Neural cell (in vitro differentiated cells): ENCODE data around the gene FNDC7. TPM values are rescaled to one million over a fixed set of nuclear protein-coding genes. Genes with fewer than 3 reads are reported as not detected.

Experiments used
- H2AFZ ChIP-seq: fragments of 200-600, 300-800 bp; sonication (generic), shearing (Covaris generic); 2 replicates; pipeline ENCODE4 v1.6.0; 2014; ENCODE audit warnings: low read depth, mild to moderate bottlenecking, antibody characterized with exemption, low read length, moderate library complexity
- H3F3A ChIP-seq: fragments of 200-600 bp; shearing (Covaris generic); 2 replicates; pipeline ENCODE4 v1.6.1; 2016; ENCODE audit warnings: mild to moderate bottlenecking, moderate library complexity, mixed read lengths, antibody characterized with exemption, low read length; ENCODE audit not compliant: insufficient read depth, poor library complexity, severe bottlenecking
- H3K27ac ChIP-seq: fragments of 200-600, 300-800 bp; sonication (generic), shearing (Covaris generic); 2 replicates; pipeline ENCODE4 v1.5.1; 2014; ENCODE audit warnings: mild to moderate bottlenecking, low read length, moderate library complexity
- H3K27me3 ChIP-seq: fragments of 300-800, 200-600 bp; sonication (generic), shearing (Covaris generic); 2 replicates; pipeline ENCODE4 v1.6.0; 2014; ENCODE audit warnings: mild to moderate bottlenecking, low read depth, low read length, moderate library complexity; ENCODE audit not compliant: insufficient read depth
- H3K36me3 ChIP-seq: fragments of 300-800, 200-600 bp; sonication (generic), shearing (Covaris generic); 2 replicates; pipeline ENCODE4 v1.5.1; 2014; ENCODE audit warnings: mild to moderate bottlenecking, antibody characterized with exemption, low read length, moderate library complexity; ENCODE audit not compliant: insufficient read depth
- H3K4me2 ChIP-seq: fragments of 300-800, 200-600 bp; sonication (generic), shearing (Covaris generic); 2 replicates; pipeline ENCODE4 v1.6.0; 2014; ENCODE audit warnings: mild to moderate bottlenecking, low read length
- H3K4me3 ChIP-seq: fragments of 300-800, 200-600 bp; sonication (generic), shearing (Covaris generic); 2 replicates; pipeline ENCODE4 v1.5.1; 2014; ENCODE audit warnings: mild to moderate bottlenecking, low read length, moderate library complexity
- H3K79me2 ChIP-seq: fragments of 200-600 bp; shearing (Covaris generic); replicated peaks from 2 replicates; pipeline ENCODE4 v1.6.0; 2014; ENCODE audit warnings: mild to moderate bottlenecking, low read length, moderate library complexity; ENCODE audit not compliant: insufficient read depth
- H3K9ac ChIP-seq: fragments of 300-800, 200-600 bp; sonication (generic), shearing (Covaris generic); 2 replicates; pipeline ENCODE4 v1.6.1; 2016; ENCODE audit warnings: mild to moderate bottlenecking, low read length, mixed read lengths
- H3K9me2 ChIP-seq: fragments of 200-600 bp; shearing (Covaris generic); 2 replicates; pipeline ENCODE4 v1.6.1; 2016; ENCODE audit warnings: mild to moderate bottlenecking, low read length, mixed read lengths; ENCODE audit not compliant: insufficient read depth
- H3K9me3 ChIP-seq: fragments of 200-600, 300-800 bp; sonication (generic), shearing (Covaris generic); 2 replicates; pipeline ENCODE4 v1.6.1; 2016; ENCODE audit warnings: mild to moderate bottlenecking, mixed run types, low read length, moderate library complexity, mixed read lengths
- H4K20me1 ChIP-seq: fragments of 200-600 bp; shearing (Covaris generic); 2 replicates; pipeline ENCODE4 v1.6.1; 2016; ENCODE audit warnings: mild to moderate bottlenecking, mixed run types; ENCODE audit not compliant: insufficient read depth
- CTCF ChIP-seq: fragments of 450-650 bp; IDR thresholded peaks from 2 replicates; pipeline ENCODE4 v1.5.1; 2014; ENCODE audit warnings: antibody characterized with exemption, mild to moderate bottlenecking, moderate library complexity; ENCODE audit not compliant: poor library complexity, severe bottlenecking
- EP300 ChIP-seq: fragments of 450-650 bp; conservative IDR thresholded peaks from 2 replicates; pipeline ENCODE4 v1.6.1; 2014; ENCODE audit warnings: antibody characterized with exemption, mild to moderate bottlenecking, moderate library complexity; ENCODE audit not compliant: poor library complexity, severe bottlenecking
- EZH2 ChIP-seq: fragments of 200-600, 300-800 bp; shearing (Covaris generic), sonication (generic); IDR thresholded peaks from 2 replicates; pipeline ENCODE4 v1.6.1; 2014; ENCODE audit warnings: antibody characterized with exemption, low read length, borderline replicate concordance, mild to moderate bottlenecking; ENCODE audit not compliant: insufficient read depth, poor library complexity, severe bottlenecking
- MXI1 ChIP-seq: fragments of 450-650 bp; conservative IDR thresholded peaks from 2 replicates; pipeline ENCODE4 v1.6.1; 2014; ENCODE audit warnings: antibody characterized with exemption, mild to moderate bottlenecking; ENCODE audit not compliant: poor library complexity, severe bottlenecking
- POLR2AphosphoS5 ChIP-seq: IDR thresholded peaks from 2 replicates; pipeline ENCODE4 v1.6.1; 2012
- RAD21 ChIP-seq: fragments of 450-650 bp; conservative IDR thresholded peaks from 2 replicates; pipeline ENCODE4 v1.6.1; 2014; ENCODE audit warnings: antibody characterized with exemption, mild to moderate bottlenecking, moderate library complexity
- REST ChIP-seq: IDR thresholded peaks from 2 replicates; pipeline ENCODE4 v1.6.1; 2012; ENCODE audit warnings: borderline replicate concordance
- SMC3 ChIP-seq: fragments of 450-650 bp; conservative IDR thresholded peaks from 2 replicates; pipeline ENCODE4 v1.6.1; 2014; ENCODE audit warnings: antibody characterized with exemption, mild to moderate bottlenecking, moderate library complexity; ENCODE audit not compliant: poor library complexity
- TAF1 ChIP-seq: IDR thresholded peaks from 2 replicates; pipeline ENCODE4 v1.6.1; 2012; ENCODE audit warnings: low read depth
- polyA plus RNA-seq: library from polyadenylated mRNA; depleted of rRNA; stranded (reverse); fragments of >200 nt; gene quantifications from 2 replicates; pipeline ENCODE4 v1.2.3, GENCODE V29; 2014

FNDC7 gene
- polyA plus RNA-seq, 1 donor from 2014 or later: not detected

GRCh38 chr1:108758796-108759195 is 46.1 kb downstream of the FNDC7 start:
- Histone ChIP-seq H3K9ac (no peak overlapping the region), H3K79me2 (no peaks in the 10 kb centered on the region), H3K9me3 (no peaks in the 10 kb centered on the region), H3K36me3 (peaks cover 6% of the 10 kb centered on the region), H3K9me2 (no peaks in the 10 kb centered on the region), H3K4me3 (no peak overlapping the region), H3K4me2 (no peak overlapping the region), H4K20me1 (no peaks in the 10 kb centered on the region), H2AFZ (no peak overlapping the region), H3K27ac (no peak overlapping the region), H3F3A (no peaks in the 10 kb centered on the region), H3K27me3 (no peaks in the 10 kb centered on the region)
- no peak for TF ChIP-seq EZH2
- no peak for TF ChIP-seq POLR2AphosphoS5
- no peak for TF ChIP-seq TAF1
- TF ChIP-seq CTCF: no peak
- no peak for TF ChIP-seq MXI1
- TF ChIP-seq REST: no peak
- no peak for TF ChIP-seq EP300
- no peak for TF ChIP-seq SMC3

- peaks cover 6% of the 10 kb centered on the region for H3K36me3 ChIP-seq
- H3K79me2 ChIP-seq: no peaks in the 10 kb centered on the region
- H3F3A ChIP-seq: no peaks in the 10 kb centered on the region
- no peak overlapping the region for H3K4me3 ChIP-seq
- H3K4me2 ChIP-seq: no peak overlapping the region
- H3K9me2 ChIP-seq: no peaks in the 10 kb centered on the region
- no peak overlapping the region for H3K27ac ChIP-seq
- TF ChIP-seq EP300: no peak
- no peak for TF ChIP-seq SMC3
- TF ChIP-seq TAF1: no peak
- TF ChIP-seq POLR2AphosphoS5: no peak
- no peak for TF ChIP-seq REST
- no peak for TF ChIP-seq MXI1
- TF ChIP-seq EZH2: no peak
- TF ChIP-seq CTCF: no peak
- TF ChIP-seq RAD21: no peak
- no peak overlapping the region for H2AFZ ChIP-seq
- H4K20me1 ChIP-seq: no peaks in the 10 kb centered on the region
- H3K27me3 ChIP-seq: no peaks in the 10 kb centered on the region
- no peak overlapping the region for H3K9ac ChIP-seq
- no peaks in the 10 kb centered on the region for H3K9me3 ChIP-seq
Measured at GRCh38 chr1:108767115-108767514, 54.4 kb downstream of the FNDC7 start.
